ACC112 (cell line): ENCODE measurements around the gene INPP5F.

Experiments
- H2AFZ ChIP-seq: fragments of 200-600 bp; sonication (generic); one replicate; pipeline ENCODE4 v1.6.0; 2017; ENCODE audit warnings: antibody characterized with exemption, low read length; ENCODE audit not compliant: unreplicated experiment
- H3K27ac ChIP-seq: fragments of 200-600 bp; sonication (generic); 2 replicates; pipeline ENCODE4 v1.5.1; 2014; ENCODE audit warnings: low read depth, mild to moderate bottlenecking, antibody characterized with exemption, low read length, moderate library complexity
- H3K27me3 ChIP-seq: fragments of 200-600 bp; sonication (generic); 2 replicates; pipeline ENCODE4 v1.6.1; 2014; ENCODE audit warnings: mild to moderate bottlenecking, antibody characterized with exemption, low read length, moderate library complexity, mixed read lengths; ENCODE audit not compliant: insufficient read depth
- H3K36me3 ChIP-seq: fragments of 200-600 bp; sonication (generic); 2 replicates; pipeline ENCODE4 v1.6.1; 2016; ENCODE audit warnings: mild to moderate bottlenecking, antibody characterized with exemption, low read length, moderate library complexity, mixed read lengths; ENCODE audit not compliant: insufficient read depth
- H3K4me1 ChIP-seq: fragments of 200-600 bp; sonication (generic); one replicate; pipeline ENCODE4 v1.6.1; 2016; ENCODE audit warnings: low read length, mixed read lengths; ENCODE audit not compliant: insufficient read depth, unreplicated experiment, control insufficient read depth
- H3K4me3 ChIP-seq: fragments of 200-600 bp; sonication (generic); 2 replicates; pipeline ENCODE4 v1.5.1; 2014; ENCODE audit warnings: mild to moderate bottlenecking, low read depth, low read length
- H3K79me2 ChIP-seq: fragments of 200-600 bp; sonication (generic); one replicate; pipeline ENCODE4 v1.6.0; 2016; ENCODE audit warnings: low read length; ENCODE audit not compliant: control insufficient read depth, unreplicated experiment, insufficient read depth

INPP5F gene

DNA sequence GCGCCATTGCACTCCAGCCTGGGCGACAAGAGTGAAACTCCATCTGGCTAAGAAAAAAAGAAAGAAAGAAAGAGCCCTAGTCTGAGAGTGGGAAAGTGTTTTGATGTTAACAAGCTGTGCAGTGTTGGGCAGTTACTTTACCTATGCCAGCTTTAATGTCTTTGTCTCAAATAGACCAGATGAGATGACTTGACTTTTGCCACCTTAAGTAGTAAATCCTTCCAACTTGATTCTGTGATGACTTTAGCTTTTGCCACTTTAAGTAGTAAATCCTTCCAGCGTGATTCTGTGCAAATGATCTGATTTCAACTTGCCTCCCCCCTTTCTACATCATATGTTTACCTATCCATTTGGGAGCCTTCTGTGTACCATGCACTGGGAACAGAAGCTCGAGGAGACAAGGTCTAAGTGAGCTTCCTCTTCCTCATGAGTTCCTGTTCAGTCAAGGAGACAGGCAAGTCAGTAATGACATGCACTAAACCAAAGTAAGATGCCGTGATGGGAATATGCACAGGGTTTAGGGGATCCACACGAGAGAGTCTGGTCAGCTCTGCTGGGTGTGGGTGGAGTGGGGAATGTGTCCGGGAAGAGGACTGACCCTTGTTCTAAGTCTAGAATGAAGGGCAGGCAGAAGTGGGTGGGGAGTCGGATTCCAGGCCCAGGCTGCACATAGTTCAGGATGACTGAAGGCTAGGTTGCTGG, 17.2 kb downstream of the INPP5F start:
- H2AFZ ChIP-seq, result no peak overlapping the region
- no peaks in the 10 kb centered on the region for H3K36me3 ChIP-seq
- peaks cover 19% of the 10 kb centered on the region for H3K4me1 ChIP-seq
- no peak overlapping the region for H3K27ac ChIP-seq
- H3K27me3 ChIP-seq, result no peaks in the 10 kb centered on the region
- peaks cover 5% of the 10 kb centered on the region for H3K79me2 ChIP-seq
- H3K4me3 ChIP-seq, result no peak overlapping the region

DNA sequence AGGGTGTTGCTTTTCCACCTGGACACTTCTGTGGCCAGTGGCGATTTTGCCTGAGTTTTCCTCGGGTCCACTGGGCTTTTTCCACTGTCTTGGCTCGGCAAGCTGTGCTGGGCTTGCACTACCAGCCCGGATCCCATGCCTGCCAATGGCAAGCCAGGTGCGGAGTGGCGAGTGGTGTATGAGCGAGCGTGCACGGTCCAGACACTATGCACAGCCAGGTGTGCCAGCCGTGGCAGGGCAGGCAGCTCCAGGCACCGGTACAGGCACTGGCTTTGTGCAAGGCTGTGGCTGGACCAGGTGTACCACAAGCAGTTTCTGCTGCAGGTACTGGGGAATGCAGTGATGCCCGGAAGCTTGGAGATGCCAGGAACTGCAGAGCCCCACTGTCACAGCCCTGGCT, 22.1 kb downstream of the INPP5F start:
- H3K36me3 ChIP-seq, result no peaks in the 10 kb centered on the region
- no peaks in the 10 kb centered on the region for H3K27me3 ChIP-seq
- no peak overlapping the region for H3K27ac ChIP-seq
- no peak overlapping the region for H3K4me3 ChIP-seq
- peaks cover 12% of the 10 kb centered on the region for H3K4me1 ChIP-seq
- no peaks in the 10 kb centered on the region for H3K79me2 ChIP-seq
- no peak overlapping the region for H2AFZ ChIP-seq

DNA sequence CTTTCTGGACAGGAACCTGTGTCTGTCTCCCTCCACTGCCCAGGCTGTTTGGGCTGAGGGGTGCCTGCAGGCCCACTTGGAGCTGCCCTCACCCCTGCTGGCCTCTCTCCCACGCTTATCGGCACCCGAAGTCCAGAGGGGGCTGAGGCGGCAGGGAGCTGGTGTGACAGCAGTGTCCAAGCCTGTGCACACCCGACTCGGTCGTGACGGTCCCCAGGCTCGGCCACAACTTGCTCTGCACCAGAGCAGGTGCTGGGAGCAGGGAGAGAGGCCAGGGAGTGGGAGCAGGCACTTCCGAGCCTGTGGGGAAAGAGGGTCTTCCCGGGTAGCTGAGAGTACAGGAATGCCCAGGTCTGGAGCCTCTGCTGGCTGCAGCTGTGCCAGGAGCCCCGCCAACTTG, 23.0 kb downstream of the INPP5F start:
- H3K27me3 ChIP-seq, result no peaks in the 10 kb centered on the region
- H3K4me3 ChIP-seq, result no peak overlapping the region
- no peak overlapping the region for H3K27ac ChIP-seq
- H3K36me3 ChIP-seq, result no peaks in the 10 kb centered on the region
- H3K79me2 ChIP-seq, result no peaks in the 10 kb centered on the region
- H3K4me1 ChIP-seq, result peaks cover 3% of the 10 kb centered on the region
- no peak overlapping the region for H2AFZ ChIP-seq

DNA sequence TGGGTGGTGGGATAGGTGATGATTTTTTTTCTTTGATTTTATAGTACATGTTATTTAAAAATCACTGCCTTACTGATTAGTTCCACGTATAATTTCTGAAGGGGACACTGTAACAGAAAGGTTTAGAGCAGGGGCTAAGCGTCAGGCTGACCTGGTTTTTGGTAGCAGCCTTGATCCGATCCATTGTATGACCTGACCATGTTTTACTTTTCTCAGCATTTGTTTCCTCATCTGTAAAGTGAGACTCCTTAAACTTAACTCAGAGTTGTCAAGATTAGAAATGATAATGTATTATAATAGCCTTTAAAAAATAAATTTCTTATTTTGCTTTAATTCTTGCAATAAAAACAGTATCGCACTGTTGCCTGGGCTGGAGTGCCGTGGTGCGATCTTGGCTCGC, 23.6 kb downstream of the INPP5F start:
- Histone ChIP-seq H3K4me3 (no peak overlapping the region), H3K27me3 (no peaks in the 10 kb centered on the region), H3K36me3 (no peaks in the 10 kb centered on the region), H3K27ac (no peak overlapping the region), H3K79me2 (no peaks in the 10 kb centered on the region), H2AFZ (no peak overlapping the region), H3K4me1 (no peaks in the 10 kb centered on the region)

DNA sequence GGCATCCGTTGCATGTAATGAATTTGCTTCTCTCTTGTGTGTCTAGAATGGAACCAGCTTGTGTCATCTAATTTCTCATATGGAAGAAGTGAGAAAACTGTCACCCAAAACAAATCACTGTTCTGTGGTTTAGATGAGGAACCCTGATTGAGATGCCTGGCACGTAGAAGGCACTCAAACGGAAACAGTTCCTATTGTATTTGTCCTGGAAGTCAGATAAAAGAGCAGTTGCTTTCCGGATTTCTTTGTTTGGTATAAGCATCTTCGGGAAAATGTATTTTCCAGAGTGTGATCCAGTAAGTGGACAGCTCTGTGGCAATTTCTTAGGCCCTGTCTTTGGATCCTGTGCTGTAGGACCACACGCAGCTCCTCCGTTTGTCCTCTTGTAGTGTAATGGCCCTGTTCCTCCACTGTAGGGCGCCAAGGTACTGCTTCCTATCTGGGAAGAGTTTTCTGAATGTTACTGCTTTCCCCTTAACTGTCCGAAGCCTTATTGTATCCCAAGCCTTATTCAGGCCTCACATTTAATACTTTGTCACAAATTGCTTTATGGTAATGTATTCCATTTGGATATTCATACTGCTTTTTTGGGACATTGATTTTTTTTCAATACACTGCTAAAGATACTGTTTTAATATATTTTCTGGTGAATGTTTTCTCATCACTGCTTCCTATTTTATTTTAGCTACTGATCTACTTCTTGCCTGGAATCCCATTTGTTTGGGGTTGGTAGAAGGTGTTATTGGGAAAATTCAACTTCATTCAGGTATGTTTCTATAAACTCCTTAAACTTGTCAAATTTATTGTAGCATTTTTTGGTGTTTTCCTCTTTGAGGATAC, 24.8 kb downstream of the INPP5F start:
- H3K27ac ChIP-seq, result no peak overlapping the region
- no peak overlapping the region for H2AFZ ChIP-seq
- H3K36me3 ChIP-seq, result no peaks in the 10 kb centered on the region
- no peak overlapping the region for H3K4me3 ChIP-seq
- H3K79me2 ChIP-seq, result no peaks in the 10 kb centered on the region
- H3K27me3 ChIP-seq, result no peaks in the 10 kb centered on the region
- peaks cover 3% of the 10 kb centered on the region for H3K4me1 ChIP-seq

DNA sequence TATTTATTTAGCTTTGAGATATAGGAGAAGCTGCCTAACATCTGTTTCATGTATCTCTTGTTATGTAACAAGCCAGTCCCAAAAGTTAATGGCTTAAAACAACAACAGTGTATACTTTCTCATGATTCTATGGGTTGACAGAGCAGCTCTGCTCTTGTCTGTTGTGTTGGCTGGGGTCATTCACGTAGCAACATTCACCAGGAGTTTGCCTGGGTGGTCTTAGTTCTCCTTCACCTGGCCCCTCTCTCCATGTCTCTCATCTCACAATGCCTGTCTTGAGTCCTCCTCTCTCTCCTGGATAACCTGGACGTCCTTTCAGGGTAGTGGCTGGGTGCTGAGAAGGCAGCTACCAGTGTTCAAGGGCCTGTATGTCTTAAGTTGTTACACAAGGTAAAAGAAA, 27.5 kb downstream of the INPP5F start:
- Histone ChIP-seq H3K79me2 (no peaks in the 10 kb centered on the region), H3K4me3 (no peak overlapping the region), H3K27ac (no peak overlapping the region), H3K36me3 (no peaks in the 10 kb centered on the region), H2AFZ (no peak overlapping the region), H3K4me1 (peaks cover 3% of the 10 kb centered on the region), H3K27me3 (no peaks in the 10 kb centered on the region)

DNA sequence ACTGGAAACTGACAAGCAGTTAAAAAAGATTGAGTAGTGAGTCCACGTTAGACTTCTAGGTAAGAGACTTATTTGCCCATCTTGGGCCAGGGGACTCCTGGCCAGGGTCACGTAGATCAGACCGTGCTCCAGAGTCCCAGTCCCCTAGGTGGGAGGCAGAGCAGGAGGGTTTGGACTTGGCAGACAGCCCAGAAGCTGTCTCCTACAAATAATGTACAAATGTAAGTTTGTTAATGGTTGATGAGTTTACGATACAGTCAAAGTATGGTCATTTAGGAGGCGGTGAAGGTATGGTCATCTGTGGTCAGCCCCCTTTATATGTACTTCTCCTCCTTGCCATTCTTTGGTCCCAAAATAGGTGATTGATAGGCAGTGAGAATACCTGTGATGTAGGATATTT, 28.2 kb downstream of the INPP5F start:
- Histone ChIP-seq H3K36me3 (no peaks in the 10 kb centered on the region), H3K27ac (no peak overlapping the region), H3K4me3 (no peak overlapping the region), H2AFZ (no peak overlapping the region), H3K27me3 (no peaks in the 10 kb centered on the region), H3K79me2 (no peaks in the 10 kb centered on the region), H3K4me1 (peaks cover 3% of the 10 kb centered on the region)

DNA sequence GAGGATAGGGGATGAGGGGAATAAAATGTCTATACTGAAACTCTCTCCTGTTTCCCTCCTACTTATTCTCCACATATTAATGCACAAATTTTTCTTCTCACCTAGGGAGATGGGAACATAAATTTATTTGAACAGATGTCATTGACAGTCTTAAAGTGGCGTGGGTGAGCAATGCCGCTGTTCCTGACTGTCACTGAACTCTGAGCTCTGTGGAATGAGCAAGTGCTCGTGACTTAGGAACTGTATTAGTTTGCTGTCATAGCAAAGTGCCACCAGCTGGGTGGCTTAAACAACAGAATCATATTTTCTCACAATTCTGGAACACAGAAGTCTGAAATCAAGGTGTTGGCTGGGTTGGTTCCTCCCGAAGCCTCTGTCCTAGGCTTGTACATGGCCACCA, 29.1 kb downstream of the INPP5F start:
- Histone ChIP-seq H3K36me3 (no peaks in the 10 kb centered on the region), H3K4me1 (peaks cover 3% of the 10 kb centered on the region), H3K27me3 (no peaks in the 10 kb centered on the region), H2AFZ (no peak overlapping the region), H3K79me2 (no peaks in the 10 kb centered on the region), H3K4me3 (no peak overlapping the region), H3K27ac (no peak overlapping the region)

DNA sequence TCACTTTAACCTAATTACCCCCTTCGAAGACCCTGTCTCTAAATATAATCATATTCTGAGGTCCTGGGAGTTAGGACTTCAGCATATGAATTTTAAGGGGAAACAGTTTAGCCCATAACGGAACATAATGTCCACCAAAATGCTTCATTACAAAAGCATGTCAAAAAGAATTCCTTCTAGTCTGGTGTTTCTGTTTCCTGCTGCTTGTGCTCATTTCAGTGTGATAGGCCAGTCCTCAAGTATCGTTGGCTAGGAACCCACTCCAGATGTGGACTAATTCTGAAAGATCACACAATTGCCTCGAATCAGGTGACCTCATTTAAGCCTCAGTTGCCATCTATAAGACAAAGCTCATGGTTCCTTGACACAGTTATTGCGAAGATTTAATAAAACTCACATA, 29.6 kb downstream of the INPP5F start:
- Histone ChIP-seq H3K27me3 (no peaks in the 10 kb centered on the region), H3K27ac (no peak overlapping the region), H3K4me3 (no peak overlapping the region), H3K36me3 (no peaks in the 10 kb centered on the region), H2AFZ (no peak overlapping the region), H3K4me1 (peaks cover 4% of the 10 kb centered on the region), H3K79me2 (no peaks in the 10 kb centered on the region)

DNA sequence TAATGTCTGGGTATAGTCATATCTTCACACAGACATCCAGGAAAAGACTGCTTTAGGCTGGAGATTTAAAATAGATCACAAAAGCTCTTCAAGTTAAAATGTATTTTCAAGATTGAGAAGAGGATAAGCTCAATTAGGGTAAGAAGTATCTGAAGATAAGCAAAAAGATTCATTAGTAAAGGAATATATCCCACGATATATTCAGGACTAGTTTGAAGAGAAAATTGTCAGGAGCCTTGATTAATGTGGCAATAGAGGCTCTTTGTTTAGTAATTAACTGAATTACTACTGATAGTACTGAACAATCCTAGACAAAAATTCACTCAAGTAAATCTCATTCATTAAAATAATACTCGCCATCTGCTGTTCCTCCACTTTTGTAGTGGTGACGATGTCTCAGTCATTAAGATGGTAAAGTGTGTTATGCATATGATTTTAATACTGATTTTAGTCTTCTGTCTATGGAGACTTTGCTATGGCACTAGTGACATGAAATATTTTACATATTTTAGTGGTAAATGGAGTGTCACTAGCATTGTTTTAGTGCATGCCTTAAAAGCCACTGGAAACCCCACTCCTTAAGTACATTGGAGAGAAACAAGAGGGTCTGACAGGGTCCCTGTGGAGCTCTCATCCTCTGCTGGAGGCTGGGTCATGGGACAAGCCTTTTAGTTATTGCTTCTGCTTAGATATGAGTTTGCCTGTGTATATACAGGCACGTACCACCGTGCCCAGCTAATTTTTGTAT, 32.8 kb downstream of the INPP5F start:
- no peak overlapping the region for H3K4me3 ChIP-seq
- H3K4me1 ChIP-seq, result peaks cover 14% of the 10 kb centered on the region
- no peak overlapping the region for H2AFZ ChIP-seq
- H3K27ac ChIP-seq, result no peak overlapping the region
- H3K79me2 ChIP-seq, result no peaks in the 10 kb centered on the region
- H3K36me3 ChIP-seq, result no peaks in the 10 kb centered on the region
- no peaks in the 10 kb centered on the region for H3K27me3 ChIP-seq
